Stimulated activated CD4-positive, alpha-beta T cell treated with anti-CD3 and anti-CD28 coated beads, Interleukin-12 subunit alpha, Interleukin-12 subunit beta, amount 100 ng/mL, for 4 hours (primary cell): ENCODE results near the gene HIVEP2.

Experiments used
- DNase-seq: peaks from one replicate; pipeline ENCODE4 v3.0.0-alpha.2; 2020

Gene HIVEP2

DNA sequence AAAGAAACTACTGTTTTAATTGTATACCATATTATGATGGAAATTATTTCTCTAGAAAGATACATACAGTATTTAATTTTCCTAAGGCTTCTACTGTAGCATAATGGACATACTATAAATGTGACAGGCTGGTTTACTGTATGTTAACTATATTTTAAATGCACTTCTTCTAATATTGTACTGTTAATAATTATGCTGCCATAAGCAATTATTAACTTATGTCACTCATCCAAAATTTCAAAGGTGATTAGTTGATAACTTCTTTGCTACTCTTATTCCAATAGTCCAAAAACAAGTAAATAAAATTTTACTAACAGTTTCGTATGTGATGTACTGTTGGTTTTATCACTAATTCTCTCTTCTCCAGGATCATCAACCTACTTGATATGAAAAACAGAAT, 28.1 kb downstream of the HIVEP2 start:
- no peak for DNase-seq

DNA sequence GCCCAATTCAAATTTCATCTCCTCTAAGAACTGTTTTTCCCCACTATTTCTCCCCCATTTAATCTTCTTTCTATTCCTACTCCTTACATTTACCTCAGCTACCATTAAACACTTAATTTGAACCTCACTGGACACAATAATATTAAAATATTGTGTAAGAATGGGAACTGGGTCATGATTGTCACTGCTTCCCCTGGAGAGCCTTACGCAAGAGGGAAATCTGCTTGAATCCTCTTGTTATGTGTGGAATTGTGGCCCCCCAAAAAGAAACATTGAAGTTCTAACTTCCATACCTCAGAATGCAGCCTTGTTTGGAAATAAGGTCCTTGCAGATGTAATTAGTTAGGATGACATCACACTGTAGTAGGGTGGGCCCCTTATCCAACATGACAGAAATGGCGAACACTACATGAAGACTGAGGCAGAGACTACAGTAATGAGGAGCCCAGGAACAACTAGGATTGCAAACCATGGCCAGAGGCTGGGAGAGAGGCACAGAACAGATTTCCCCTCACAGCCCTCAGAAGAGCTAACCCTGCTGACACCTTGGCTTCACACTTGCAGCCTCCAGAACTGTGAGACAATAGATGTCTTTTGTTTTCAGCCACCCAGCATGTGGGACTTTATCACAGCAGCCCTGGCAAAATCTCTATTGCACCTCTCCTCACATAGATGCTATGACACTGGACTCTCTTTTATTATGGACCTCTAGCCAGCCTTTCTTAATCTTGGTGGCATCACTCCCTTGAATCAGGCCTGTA, 29.9 kb downstream of the HIVEP2 start:
- no peak for DNase-seq

- DNase-seq, result no peak
These were observed 30.6 kb downstream of the HIVEP2 start for GRCh38 chr6:142914369-142914768.

GRCh38 chr6:142913511-142914047, 31.4 kb downstream of the HIVEP2 start:
- DNase-seq, result peak; percentile 50

- DNase-seq, result no peak
These were observed 31.9 kb downstream of the HIVEP2 start for GRCh38 chr6:142913036-142913510.

GRCh38 chr6:142912125-142912524, 32.9 kb downstream of the HIVEP2 start:
- no peak for DNase-seq

- DNase-seq, result no peak
These were observed 33.5 kb downstream of the HIVEP2 start for GRCh38 chr6:142911430-142911829.

GRCh38 chr6:142909686-142910085, 35.3 kb downstream of the HIVEP2 start:
- no peak for DNase-seq

DNA sequence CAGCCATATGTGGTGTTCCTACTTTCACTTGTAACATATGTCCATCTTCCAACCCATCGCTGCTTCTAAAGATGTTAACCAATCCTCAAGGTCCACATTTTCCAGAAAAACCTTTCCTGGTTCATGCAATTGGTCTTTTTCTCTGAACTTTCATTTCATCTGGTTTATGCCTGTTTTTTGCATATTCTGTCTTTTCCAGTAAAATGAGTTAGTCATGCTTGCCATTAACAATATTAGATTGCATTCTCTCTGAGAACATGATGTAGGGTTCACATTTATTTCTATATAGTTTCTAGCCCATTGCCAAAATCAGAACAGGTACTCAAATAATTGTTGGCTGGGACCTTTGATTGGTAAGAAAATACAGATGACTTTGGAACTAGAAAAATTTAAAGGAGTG, 36.7 kb downstream of the HIVEP2 start:
- no peak for DNase-seq

GRCh38 chr6:142907544-142907943, 37.4 kb downstream of the HIVEP2 start:
- DNase-seq, result no peak

- no peak for DNase-seq
These were observed 38.0 kb downstream of the HIVEP2 start for GRCh38 chr6:142906945-142907470.

DNA sequence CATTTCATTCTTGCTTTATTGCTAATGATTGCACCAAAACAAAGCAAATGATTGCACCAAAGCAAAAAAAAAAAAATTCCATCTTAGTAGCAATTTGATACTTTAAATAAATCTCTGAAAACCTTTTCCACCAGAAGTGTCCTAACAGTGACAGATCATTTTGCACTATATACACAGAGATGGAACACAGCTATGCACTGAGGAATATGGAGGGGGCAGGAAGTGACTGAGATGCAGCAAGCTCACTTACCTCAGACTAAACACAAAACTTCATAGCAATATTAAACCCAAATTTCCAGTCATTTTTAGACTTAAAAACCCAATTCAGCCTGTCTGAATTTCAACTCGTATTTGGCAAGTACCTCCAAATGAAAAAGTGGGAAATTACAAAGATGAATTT, 41.2 kb downstream of the HIVEP2 start:
- no peak for DNase-seq

GRCh38 chr6:142902636-142903053, 42.3 kb downstream of the HIVEP2 start:
- DNase-seq, result peak; percentile 36

DNA sequence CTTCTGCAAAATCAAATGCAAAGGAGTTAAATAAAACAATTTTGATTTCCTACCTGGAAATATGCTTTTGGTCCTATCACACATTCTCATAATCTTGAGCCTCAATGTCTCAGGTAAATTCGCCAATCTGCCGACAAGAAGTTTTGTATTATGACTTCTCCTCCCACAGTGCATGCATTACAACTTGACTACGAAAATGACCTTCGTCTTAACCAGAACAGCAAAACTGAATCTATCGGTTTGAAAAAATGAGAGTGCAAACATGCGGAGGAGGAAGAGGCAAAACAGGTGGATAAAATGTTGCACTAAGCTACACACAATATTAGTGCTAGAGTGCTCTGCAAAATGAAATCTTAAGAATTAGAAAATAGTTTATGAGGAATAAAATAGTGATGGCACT, 43.4 kb downstream of the HIVEP2 start:
- no peak for DNase-seq

DNA sequence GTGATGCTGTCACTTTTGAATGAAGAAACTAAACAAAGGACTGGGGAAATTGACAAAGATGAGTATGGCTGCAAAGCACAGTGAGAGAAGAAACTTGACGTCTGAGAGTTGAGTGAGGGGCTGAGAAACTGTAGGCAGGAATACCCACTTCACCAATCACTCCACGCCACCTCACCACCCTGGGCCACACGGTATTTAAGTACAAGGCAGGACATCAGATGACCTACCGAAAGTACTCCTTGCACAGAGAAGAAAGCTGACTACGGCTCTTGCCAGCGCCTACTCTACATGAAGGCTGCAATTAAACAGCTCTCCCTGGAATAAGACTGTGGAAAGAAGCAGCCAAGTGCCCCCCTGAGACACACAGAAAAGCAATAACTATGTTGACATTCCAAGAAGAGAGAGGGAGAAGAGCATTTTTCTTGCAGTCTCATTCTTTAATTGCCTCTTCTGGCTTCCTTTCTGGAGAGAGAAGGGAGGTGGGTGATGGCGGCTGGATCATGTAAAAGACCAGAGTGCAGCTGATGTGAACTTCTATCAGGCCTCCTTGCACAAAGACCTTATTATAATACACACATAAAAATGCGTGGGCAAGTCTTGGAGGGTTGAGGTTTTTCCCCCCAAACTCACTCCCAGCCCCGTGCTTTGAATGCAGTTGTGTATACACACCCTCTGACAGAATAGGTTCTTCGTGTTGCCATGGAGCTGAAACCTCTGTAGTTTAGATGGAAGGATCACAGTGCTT, 44.6 kb downstream of the HIVEP2 start:
- DNase-seq, result no peak

DNA sequence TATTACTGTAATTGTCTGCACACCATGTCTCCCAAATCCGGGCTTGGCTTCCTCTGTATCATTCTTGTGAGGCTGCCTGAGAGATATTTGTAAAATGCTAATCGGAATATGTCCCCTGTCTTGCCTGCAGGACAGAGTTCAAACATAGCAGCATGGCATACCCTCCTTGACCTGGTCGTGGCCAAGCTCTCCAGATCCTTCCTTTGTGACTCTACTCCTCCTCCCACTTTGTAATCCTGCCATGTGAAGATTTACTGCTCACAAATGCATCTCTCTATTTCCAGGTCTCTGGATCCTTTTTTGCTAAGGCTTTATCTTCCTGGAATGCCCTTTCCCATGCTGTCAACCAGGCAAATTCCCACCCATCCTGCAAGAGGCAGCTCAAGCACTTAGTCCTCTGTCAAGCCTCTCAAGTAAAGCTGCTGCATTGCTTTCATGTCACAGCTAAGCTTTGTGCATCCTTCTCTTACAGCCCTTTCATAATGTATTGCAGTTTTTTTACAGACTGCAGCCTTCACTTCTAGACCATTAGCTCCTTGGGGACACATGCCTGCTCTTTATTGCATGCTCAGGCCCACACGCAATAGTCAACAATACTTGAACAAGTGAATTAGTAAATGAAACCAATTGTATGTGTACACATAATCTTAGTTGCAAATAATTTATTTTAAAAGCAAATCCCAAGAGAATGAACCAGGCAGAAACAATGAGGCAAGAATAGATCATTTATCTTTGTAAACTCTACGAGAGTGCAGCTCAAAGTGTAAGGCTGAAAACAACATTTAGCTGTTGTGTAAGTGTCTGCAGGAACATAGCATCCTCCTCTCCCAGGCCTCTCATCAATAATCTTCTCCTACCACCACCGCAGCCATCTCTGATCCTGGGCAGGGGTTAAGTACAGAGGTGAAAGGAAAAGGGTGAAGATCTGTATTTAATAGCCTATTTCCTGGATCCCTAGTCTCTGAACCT, 45.8 kb downstream of the HIVEP2 start:
- no peak for DNase-seq

DNA sequence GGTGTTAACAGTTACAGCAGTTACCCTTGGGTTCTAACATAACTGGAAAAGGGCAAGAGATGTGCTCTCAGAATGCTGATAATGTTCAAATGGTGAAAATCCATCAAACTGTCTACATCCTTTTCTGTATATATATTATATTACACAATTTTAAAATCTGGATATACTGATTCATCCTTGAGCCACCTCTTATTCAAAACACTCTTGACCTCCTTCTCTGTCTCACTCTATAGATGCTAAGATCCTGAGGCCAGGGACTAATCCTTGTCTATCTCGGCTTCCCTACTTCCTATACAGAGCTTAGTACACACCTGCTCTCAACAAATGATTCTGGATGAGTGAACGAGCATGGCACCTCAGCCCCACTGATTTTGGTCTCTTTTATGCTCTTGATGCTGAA, 47.3 kb downstream of the HIVEP2 start:
- no peak for DNase-seq

DNA sequence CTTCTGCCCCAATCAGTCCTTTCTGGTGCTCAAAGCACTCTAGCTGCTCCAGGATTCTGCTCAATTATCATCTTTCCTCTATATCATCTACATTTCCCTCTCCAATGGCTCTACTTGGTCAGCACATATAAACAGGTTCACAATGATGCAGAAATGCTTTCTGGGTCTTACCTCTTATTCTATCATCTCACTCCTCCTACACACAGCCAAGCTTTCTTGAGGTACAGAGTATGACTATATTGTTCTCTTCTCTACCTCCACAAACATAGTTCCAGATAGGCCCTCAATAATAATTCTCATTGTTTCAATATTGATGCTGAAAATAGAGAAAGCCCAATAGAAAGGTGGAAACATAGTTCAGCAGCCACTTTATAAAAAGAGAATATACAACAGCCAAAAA, 48.2 kb downstream of the HIVEP2 start:
- DNase-seq, result no peak

GRCh38 chr6:142893088-142893487, 51.9 kb downstream of the HIVEP2 start:
- no peak for DNase-seq

- DNase-seq, result no peak
These were observed 52.5 kb downstream of the HIVEP2 start for GRCh38 chr6:142892254-142893021.

DNA sequence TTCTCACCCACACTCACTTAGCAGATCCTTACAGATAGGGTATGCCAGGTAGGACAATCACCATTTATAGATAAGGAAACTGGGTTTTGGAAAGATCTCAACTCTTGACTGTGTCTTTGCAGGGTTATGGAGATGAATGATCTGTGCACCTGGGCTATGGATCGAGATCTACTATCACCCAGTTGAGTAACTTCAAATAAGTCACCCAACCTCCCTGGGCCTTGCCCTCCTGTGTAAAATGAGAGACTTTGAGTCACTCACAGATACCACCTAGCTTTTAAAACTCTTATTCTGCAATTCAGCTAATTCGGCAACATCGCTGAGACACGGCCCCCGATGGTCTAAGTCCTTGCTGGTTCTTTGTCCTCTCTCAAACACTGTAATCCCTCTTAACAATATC, 53.5 kb downstream of the HIVEP2 start:
- no peak for DNase-seq

- no peak for DNase-seq
These were observed 56.5 kb downstream of the HIVEP2 start for GRCh38 chr6:142888456-142888855.
